ENCODE data around the gene TMEM59L.

TMEM59L gene

DNA sequence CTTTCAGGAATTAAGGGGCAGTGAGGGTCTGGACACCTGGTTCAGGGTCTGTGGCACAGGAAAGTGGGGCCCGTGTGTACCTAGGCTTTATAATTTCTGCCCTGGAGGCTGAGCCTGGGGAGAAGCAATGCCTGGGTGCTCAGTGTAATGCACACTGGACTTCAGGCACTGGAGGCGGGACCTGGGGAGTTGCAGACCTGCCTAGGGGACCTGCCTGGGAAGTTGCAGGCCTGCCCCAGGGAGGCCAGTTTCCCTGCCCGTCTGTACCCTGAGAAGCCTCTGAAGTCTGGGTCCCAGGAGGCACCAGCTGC, 2.5 kb upstream of the TMEM59L start:
- DNase-seq (ENCODE audit: insufficient read length, low spot score) (no peak), FAIRE-seq (no peak)
- no peak for TF ChIP-seq POLR2A (IDR thresholded peaks at IDR 0.05; ENCODE audit: low read depth, low read length)

DNA sequence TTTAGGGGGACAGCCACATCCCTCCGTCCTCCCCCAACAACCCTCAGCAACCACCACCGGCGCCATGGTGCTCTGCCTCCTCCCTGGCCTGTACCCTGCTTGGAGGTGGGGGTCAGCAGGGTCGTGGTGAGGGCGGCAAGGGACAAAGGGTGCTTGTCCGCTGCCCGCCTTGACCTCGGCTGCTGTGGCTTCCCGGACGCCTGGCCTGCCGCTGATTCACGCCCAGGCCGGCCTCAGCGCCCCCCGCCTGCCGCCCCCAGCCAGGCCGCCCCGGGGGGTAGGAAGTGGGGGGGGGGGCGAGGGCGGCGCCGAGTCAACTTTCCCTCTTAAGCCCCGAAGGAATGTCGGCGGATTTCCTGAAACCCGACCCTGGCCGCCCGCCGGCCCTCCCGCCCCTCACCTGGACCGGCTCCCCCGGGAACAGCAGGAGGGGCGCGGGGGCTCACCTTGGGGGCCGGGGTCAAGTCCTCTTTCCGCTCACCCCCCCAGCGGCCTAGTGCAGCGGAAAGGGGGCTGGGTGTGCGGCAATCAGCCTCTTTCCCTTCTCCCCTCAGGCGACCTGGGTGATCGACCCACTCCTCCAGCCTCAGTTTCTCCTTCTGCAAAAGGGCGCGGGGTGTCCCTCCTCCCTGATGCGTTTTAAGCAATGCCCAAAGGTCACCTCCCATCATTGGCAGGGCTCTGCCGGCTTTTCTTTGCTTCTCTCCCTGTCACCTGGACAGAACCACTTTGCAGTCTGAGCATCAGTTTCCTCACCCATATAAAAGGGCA, 1.9 kb upstream of the TMEM59L start:
- DNase-seq (ENCODE audit: insufficient read length, low spot score), result no peak
- no peak for FAIRE-seq
- no peak for TF ChIP-seq POLR2A (IDR thresholded peaks at IDR 0.05; ENCODE audit: low read depth, low read length)

DNA sequence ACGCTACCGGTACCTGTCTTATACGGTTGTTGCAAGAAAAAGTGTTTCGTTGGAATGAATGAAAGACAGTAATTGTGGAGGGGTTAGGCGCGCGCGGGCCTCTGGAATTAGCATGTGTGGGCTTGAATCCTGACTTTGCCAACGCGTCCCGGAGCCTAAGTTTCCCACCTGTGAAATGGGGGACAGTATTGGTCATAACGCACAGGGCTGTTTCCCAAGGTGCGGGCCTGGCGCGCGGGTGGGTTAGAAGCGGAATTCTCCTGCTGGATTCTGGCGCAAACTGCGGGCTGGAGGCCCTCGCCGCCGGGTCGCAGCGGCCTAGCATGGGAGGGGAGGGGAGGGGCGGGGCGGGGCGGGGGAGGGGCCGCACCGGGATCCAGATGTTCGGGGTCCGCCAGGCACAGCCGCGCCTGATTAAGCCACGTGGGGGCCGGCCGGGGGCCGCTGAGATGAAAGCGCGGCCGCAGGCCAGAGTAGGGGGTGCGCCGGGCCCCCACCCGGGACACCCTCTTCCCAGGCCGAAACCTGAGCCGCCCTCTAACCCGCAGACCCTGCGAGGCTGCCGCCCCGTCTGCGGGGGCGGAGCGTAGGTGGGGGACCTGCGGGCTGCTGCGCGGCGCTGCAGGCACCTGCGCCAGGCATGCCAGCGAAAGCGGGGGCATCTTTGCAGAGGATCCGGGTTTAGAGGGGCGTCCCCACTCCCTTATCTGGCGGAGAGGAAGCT, 1.2 kb upstream of the TMEM59L start:
- DNase-seq (ENCODE audit: insufficient read length, low spot score), result no peak
- no peak for FAIRE-seq
- TF ChIP-seq POLR2A (IDR thresholded peaks at IDR 0.05; ENCODE audit: low read depth, low read length), result no peak

DNA sequence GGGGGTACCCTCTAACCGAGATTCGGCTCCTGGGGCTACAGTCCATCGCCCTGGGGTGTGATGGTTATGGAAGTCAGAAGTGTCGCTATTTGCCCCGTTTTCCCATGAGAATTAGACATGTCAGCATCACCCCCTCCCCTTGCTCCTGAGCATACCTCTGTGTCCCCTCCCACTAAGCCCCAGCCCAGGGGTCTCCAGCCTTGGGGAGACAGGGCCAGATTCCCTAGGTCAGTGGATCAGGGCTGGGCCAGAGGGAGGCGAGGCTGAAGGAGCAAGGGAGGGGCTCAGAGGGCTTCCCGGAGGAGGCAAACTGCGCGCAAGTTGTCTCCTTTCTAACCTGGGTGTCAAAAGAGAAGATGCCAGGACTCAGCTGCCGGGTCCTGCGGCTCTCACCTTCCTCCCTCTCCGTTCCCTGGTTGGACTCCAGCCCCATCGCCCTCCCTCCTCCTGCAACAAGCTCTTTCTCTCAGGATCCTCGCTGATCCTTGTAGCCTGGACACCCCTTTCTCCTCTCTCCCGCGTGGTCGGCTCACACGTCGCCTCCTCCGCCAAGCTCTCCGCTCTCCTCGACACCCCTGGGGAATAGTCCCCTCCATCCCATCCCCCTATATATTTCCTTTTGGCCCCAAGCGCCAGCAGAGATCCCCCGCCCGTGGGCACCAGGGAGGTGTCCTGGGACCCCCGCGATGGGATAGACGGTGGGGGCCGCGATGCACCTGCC, 459 bp upstream of the TMEM59L start:
- TF ChIP-seq POLR2A (IDR thresholded peaks at IDR 0.05; ENCODE audit: low read depth, low read length), result no peak
- FAIRE-seq, result no peak

DNA sequence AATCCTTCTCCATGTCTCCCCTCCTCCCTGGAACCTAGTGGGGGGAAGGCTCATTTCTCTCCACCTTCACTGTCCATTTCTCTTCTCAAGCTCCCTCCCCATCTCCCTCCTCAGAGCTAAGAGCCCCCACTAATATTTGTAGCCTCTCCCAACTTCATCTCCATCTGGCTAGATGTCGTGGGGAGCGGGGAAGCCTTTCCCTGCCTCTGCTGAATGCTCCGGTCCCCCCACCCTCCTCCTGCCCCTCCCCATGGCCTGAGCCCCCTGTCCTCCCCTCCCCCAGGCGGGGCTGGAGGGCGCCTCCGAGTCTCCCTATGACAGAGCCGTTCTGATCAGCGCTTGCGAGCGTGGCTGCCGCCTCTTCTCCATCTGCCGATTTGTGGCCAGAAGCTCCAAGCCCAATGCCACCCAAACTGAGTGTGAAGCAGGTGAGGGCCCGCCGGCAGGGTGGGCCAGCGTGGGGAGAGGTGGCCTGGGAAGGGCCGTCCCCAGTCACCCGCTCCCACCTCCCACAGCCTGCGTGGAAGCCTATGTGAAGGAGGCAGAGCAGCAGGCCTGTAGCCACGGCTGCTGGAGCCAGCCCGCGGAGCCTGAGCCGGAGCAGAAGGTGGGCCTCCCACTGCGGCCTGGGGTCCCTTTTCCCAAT, 1.0 kb downstream of the TMEM59L start:
- no peak for DNase-seq (ENCODE audit: insufficient read length, low spot score)
- FAIRE-seq, result no peak
- TF ChIP-seq POLR2A (IDR thresholded peaks at IDR 0.05; ENCODE audit: low read depth, low read length), result no peak

More for the DNA sequence above, 459 bp upstream of the TMEM59L start:
- DNase-seq (ENCODE audit: insufficient read length, low spot score), result no peak

DNA sequence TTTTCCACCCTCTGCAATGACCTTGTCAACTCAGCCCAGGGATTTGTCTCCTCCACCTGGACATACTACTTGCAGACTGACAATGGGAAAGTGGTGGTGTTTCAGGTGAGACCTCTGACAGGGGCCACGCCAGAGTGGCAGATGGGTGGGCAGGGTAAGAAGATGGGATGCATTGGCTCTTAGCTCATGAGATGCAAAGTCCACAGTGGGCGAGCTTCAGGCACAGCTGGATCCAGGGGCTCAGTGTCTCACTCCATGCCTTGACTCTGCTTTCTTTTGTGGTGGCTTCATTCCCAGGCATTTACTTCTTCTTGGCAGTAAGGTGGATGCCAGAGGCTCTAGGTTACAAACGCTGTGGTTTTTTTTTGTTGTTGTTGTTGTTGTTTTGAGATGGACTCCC, 3.4 kb downstream of the TMEM59L start:
- DNase-seq (ENCODE audit: insufficient read length, low spot score) (no peak), FAIRE-seq (no peak)
- TF ChIP-seq POLR2A (IDR thresholded peaks at IDR 0.05; ENCODE audit: low read depth, low read length), result no peak

DNA sequence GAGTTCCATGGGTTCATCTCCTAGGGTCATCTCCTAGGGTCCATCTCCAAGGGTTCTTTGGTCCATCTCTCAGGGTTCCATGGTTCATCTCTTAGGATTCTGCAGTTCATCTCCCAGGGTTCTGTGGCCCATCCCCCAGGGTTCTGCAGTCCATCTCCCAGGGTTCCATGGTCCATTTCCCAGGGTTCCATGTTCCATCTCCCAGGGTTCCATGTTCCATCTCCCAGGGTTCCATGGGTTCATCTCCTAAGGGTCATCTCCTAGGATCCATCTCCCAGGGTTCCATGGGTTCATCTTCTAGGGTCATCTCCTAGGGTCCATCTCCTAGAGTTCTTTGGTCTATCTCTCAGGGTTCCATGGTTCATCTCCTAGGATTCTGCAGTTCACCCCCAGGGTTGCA, 4.9 kb downstream of the TMEM59L start:
- FAIRE-seq (no peak), DNase-seq (ENCODE audit: insufficient read length, low spot score) (no peak)
- no peak for TF ChIP-seq POLR2A (IDR thresholded peaks at IDR 0.05; ENCODE audit: low read depth, low read length)

DNA sequence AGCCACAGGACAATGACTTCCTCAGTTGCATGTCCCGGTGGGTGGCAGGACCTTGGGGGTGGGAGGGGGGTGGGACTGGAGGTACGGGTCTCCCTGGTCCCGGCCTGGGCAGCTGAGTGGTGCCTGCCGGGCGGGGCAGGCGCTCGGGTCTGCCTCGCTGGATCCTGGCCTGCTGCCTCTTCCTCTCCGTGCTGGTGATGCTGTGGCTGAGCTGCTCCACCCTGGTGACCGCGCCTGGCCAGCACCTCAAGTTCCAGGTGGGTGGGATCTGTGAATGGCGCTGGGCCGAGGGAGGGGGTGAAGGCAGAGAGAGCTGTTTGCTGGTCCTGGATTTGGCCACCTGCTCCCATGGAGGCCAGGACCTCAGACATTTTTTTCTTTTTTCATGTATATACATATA, 5.6 kb downstream of the TMEM59L start:
- FAIRE-seq (no peak), DNase-seq (ENCODE audit: insufficient read length, low spot score) (no peak)
- TF ChIP-seq POLR2A (IDR thresholded peaks at IDR 0.05; ENCODE audit: low read depth, low read length), result no peak

DNA sequence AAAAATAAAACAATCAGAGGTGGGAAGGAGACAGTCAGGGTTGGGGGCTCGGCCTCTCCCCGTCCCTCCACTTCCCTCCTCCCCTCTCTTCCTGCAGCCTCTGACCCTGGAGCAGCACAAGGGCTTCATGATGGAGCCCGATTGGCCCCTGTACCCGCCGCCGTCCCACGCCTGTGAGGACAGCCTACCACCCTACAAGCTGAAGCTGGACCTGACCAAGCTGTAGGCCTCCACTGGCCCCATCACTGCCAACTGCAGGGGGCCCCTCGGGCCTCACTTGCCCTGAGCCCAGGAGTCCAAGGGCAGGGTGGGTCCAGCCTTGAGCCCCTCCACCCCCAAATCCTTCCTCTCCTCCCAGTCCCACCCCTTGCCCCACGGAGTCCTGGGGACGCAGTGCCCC, 7.6 kb downstream of the TMEM59L start:
- TF ChIP-seq POLR2A (IDR thresholded peaks at IDR 0.05; ENCODE audit: low read depth, low read length), result no peak
- DNase-seq (ENCODE audit: insufficient read length, low spot score) (no peak), FAIRE-seq (no peak)

DNA sequence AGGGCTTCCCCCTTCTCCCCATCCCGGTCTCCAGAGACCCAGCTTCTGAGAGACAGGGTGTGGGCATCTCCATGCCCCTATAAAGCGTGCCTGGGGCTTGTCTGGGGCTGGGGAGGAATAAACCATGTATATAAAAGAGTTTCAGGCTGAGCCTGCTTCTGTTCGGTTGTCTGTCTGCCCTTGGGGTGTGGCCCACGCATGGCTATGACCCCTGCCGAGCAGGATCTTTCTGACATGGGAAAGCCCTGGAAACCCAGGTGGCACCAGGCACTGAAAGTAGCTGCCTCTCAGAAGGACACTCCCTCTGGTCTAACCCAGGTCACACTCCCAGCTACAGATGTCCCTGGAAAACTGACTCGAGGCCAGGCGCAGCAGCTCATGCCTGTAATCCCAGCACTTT, 8.2 kb downstream of the TMEM59L start:
- no peak for FAIRE-seq
- no peak for DNase-seq (ENCODE audit: insufficient read length, low spot score)
- no peak for TF ChIP-seq POLR2A (IDR thresholded peaks at IDR 0.05; ENCODE audit: low read depth, low read length)

DNA sequence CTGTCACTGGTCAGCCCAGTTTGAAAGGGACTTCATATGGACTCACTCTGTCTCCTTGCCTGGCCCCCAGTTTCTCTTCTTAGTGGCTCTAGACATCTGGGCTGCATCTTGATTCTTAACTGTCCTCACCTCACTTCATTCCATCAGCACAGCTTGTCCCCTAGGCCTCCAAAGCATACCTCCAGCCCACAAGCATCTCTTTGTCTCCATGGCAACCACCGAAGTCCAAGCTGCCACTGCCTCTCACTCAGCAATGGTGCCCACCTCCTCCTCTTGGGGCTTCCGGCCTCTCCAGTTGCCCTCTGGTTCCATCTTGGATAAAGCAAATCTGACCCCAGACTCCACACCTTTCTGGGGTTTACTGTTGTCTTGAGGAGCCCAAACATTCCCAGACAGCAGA, 14.2 kb downstream of the TMEM59L start:
- FAIRE-seq, result no peak
- no peak for TF ChIP-seq POLR2A (IDR thresholded peaks at IDR 0.05; ENCODE audit: low read depth, low read length)
- no peak for DNase-seq (ENCODE audit: insufficient read length, low spot score)

DNA sequence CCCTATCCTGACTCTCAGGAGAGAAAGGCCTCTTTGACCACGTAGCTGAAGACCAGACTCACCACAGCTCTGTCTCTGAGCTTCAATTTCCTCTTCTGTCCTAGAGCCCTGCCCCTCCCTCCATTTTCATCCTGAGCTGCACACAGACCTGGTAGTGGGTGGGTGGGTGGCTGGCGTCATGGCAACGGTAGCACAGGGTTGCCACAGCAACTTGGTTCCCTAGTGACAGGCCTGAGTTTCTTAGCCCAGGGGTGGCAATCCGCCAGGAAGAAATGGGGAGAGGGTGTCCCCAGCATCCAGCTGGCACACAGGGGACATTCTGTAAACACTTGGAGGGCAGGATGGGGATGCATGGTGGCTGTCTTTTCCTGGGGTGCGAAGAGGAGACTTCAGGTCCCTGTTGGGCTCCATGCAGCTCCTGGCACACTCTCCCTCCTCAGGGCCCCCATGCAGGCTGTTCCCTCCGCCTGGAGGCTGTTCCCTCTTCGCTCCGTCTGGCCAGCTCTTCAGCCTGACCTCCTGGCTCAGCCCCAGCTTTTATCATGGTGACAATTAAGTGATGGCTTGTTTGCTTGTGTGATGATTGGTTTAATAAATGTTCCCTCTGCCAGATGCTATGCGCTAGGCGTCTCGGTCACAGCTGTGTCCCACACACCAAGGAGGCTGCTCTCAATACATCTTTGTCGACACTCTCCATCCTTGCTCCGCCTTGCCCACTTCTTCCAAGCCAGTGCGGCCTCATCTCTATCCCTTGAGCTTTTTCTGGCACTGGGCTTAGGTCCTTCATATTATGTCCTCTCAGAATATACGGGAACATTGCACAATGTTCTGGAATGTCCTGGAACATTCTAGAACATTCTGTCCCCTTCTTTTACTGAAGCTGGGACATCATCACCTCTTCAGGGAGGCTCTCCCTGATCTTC, 16.8 kb downstream of the TMEM59L start:
- no peak for DNase-seq (ENCODE audit: insufficient read length, low spot score)
- FAIRE-seq, result no peak
- TF ChIP-seq POLR2A (IDR thresholded peaks at IDR 0.05; ENCODE audit: low read depth, low read length), result no peak

DNA sequence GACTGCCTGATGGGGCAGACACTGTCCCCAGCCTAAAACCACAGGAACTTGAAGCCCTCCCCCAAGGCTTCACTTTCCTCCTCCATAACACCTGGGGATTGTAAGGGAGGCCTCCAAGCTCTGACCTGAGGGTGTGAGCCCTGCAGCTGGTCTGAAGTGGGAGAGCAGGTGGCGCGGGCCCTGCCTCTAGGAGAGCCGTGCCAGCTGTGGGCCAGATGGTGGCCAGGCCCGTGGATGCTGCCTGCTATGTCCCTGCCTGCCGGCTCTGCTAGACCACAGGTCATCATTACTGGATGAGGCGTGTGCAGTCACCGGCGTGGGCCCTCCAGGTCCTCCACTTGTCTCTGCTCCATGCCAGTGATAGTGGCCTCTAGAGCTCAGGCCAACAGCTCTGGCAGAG, 20.7 kb downstream of the TMEM59L start:
- no peak for DNase-seq (ENCODE audit: insufficient read length, low spot score)
- no peak for FAIRE-seq
- no peak for TF ChIP-seq POLR2A (IDR thresholded peaks at IDR 0.05; ENCODE audit: low read depth, low read length)

Data from H54 (cell line).